Brain microvascular endothelial cell (primary cell): ENCODE results near the gene CPLX3.
A peak's percentile ranks its signal among the peaks of the same experiment; 100 is the strongest.
"Not testable (repeated sequence)": the region's sequence is repeated elsewhere in the genome, so short reads cannot be mapped to it uniquely, and the experiment has no call there.

ENCODE experiments used
- DNase-seq: peaks from one replicate; pipeline ENCODE4 v3.0.0-alpha.2; 2020
- H3K27ac ChIP-seq: fragments of 250-450 bp; sonication (Bioruptor Pico); 2 replicates; pipeline ENCODE4 v1.5.1; 2020; ENCODE audit warnings: mild to moderate bottlenecking, moderate library complexity
- H3K27me3 ChIP-seq: fragments of 250-450 bp; sonication (Bioruptor Pico); replicated peaks from 2 replicates; pipeline ENCODE4 v1.5.1; 2020; ENCODE audit warnings: mild to moderate bottlenecking
- H3K36me3 ChIP-seq: fragments of 250-450 bp; sonication (Bioruptor Pico); replicated peaks from 2 replicates; pipeline ENCODE4 v1.5.1; 2020; ENCODE audit warnings: mild to moderate bottlenecking
- H3K4me3 ChIP-seq: 2 replicates; pipeline ENCODE4 v1.5.1; 2011; ENCODE audit warnings: low read depth, mild to moderate bottlenecking, control low read depth, low read length, moderate library complexity
- CTCF ChIP-seq: IDR thresholded peaks from 2 replicates; pipeline ENCODE4 v1.5.1; 2011; ENCODE audit warnings: low read depth, mild to moderate bottlenecking, moderate library complexity, low read length, control low read depth, inconsistent platforms; ENCODE audit errors: missing control alignments
- in situ Hi-C: cut with HindIII; loops from 2 replicates; pipeline ENCODE4 v1.10.0; 2017; ENCODE audit warnings: low sequenced_read_pairs, low pct_ligation_motif_present

The CPLX3 gene

DNA sequence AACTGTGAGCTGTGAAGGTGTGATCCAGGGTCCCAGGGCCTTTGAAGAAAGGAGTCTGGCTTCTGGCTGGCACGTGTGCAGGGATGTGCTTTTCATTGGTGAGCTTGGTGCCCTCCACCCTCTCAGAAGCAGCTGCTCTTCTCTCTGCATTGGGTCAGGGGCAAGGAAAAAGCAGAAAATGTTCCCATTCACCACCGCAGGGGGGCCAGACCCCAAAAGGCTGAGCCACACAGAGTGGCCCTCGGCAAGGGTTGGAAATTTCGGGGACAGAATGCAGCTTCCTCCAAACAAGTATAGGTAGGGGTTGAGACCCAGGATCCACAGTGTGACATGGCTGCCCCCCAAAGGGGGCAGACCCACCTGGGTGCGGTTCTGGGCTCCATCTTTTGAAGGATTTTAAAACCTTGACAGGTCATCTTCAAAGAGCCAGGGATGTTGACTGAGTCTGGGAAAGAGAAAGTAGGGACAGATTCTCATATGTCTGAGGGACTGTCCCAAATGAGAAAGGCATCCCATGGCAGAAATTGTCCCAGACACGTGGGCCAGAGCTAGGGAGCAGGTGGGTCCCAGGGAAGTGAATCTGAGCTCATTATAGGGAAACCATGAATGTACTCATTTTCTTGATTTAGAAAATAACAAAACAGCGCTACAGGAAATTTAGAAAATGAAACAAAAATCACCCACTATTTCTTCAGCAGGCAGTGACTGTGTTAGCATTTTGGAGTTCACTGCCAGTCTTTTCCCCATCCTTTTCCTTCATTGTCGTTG is 41.8 kb upstream of the CPLX3 start:
- Histone ChIP-seq H3K4me3 (no peak overlapping the region), H3K27me3 (no peaks in the 10 kb centered on the region), H3K27ac (no peak overlapping the region), H3K36me3 (no peaks in the 10 kb centered on the region)
- in situ Hi-C loops: no loop called here
- no peak for TF ChIP-seq CTCF
- DNase-seq: no peak

- no peak overlapping the region for H3K4me3 ChIP-seq
- in situ Hi-C loops: no loop called here
- TF ChIP-seq CTCF: no peak
- no peaks in the 10 kb centered on the region for H3K27me3 ChIP-seq
- H3K36me3 ChIP-seq: no peaks in the 10 kb centered on the region
- H3K27ac ChIP-seq: no peak overlapping the region
- DNase-seq: no peak
Observed at GRCh38 chr15:74785194-74786032, 41.0 kb upstream of the CPLX3 start.

DNA sequence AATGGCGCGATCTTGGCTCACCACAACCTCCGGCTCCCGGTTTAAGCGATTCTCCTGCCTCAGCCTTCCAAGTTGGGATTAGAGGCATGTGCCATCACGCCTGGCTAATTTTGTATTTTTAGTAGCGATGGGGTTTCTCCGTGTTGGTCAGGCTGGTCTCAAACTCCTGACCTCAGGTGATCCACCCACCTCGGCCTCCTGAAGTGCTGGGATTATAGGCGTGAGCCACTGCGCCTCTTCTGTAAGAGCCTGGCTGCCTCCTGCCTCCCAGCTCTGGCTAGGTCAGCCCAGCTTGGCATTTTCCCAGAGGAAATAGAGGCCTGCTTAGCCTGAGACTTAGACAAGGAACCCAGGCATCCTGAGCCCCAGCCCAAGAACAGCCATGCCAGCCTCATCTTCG is 40.3 kb upstream of the CPLX3 start:
- in situ Hi-C loops, H3K36me3 ChIP-seq, DNase-seq, H3K27ac ChIP-seq, H3K4me3 ChIP-seq, H3K27me3 ChIP-seq: not testable (repeated sequence)

DNA sequence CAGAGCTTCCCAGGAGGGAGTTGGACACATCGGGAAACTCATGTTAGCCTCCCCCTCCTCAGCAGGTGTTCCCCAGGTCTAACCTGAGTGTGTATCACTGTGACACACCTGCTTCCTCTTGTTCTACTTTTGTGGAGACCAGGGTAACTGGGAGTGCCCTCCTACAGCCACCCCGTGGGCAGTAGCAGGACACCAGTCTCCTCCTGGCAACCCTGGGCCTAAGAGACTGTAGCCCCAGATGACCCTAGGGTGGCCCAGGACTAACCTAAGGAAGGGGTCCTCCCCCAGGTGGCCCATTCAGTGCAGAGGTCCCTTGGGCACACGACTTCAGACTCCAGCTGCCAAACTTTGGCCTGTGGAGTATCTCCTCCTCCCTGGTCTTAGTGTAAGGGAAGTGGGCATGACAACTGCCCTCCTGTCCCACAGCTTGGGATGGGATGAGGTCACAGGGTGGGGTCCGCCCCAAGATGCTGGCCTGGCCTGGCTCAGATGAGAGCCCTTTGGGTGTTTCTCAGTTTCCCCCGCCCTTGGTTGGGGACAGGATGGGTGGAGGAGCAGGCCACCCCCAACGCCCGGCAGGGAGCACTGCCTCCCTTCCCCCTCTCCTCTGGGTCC is 39.8 kb upstream of the CPLX3 start:
- Histone ChIP-seq H3K27ac (no peak overlapping the region), H3K27me3 (no peaks in the 10 kb centered on the region), H3K36me3 (no peaks in the 10 kb centered on the region), H3K4me3 (no peak overlapping the region)
- in situ Hi-C loops: no loop called here
- DNase-seq: no peak
- no peak for TF ChIP-seq CTCF

- peak; percentile 86 for DNase-seq
- Histone ChIP-seq H3K27me3 (no peaks in the 10 kb centered on the region), H3K27ac (peak overlapping the region; percentile 9), H3K36me3 (no peaks in the 10 kb centered on the region), H3K4me3 (no peak overlapping the region)
- TF ChIP-seq CTCF: peak; percentile 92
- in situ Hi-C loops: no loop called here
Observed at GRCh38 chr15:74787251-74788041, 39.0 kb upstream of the CPLX3 start.
